Right hindlimb (tissue), 1 donor: ENCODE measurements around the gene TPSB2.

Experiments
- DNase-seq: peaks from one replicate; pipeline ENCODE4 v3.0.0-alpha.2; 2018

The TPSB2 gene

DNA sequence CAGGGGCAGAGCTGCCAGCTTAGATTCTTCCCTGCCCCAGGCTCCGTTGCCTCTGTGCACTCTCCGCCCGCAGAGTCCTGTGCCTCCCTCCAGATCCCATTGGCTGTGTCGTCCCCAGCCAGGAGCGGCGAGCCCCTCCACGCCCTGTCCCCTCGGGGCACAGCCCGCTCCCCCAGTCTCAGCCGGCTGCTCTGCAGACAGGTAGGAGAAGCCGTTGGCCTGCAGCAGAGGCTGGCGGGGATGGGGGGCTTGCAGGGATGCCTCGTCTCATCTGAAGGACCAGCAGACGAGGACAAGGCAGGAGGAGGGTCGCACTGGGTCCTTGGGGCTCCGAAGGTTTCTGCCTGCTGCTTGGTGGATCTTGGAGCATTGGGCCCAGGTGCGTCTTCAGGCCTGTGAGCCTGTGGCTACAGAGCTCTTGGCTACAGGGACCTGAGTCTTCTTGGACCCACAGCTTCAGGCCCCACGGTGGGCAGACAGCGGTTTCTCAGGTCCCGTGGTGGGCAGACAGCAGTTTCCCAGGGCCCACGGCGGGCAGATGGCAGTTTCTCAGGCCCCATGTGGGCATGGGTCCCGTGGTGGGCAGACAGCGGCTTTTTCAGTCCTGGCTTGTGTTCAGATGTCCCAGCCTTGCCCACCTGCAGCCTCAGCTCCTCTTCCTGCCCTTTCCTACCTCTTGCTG, 10.9 kb downstream of the TPSB2 start:
- no peak for DNase-seq

DNA sequence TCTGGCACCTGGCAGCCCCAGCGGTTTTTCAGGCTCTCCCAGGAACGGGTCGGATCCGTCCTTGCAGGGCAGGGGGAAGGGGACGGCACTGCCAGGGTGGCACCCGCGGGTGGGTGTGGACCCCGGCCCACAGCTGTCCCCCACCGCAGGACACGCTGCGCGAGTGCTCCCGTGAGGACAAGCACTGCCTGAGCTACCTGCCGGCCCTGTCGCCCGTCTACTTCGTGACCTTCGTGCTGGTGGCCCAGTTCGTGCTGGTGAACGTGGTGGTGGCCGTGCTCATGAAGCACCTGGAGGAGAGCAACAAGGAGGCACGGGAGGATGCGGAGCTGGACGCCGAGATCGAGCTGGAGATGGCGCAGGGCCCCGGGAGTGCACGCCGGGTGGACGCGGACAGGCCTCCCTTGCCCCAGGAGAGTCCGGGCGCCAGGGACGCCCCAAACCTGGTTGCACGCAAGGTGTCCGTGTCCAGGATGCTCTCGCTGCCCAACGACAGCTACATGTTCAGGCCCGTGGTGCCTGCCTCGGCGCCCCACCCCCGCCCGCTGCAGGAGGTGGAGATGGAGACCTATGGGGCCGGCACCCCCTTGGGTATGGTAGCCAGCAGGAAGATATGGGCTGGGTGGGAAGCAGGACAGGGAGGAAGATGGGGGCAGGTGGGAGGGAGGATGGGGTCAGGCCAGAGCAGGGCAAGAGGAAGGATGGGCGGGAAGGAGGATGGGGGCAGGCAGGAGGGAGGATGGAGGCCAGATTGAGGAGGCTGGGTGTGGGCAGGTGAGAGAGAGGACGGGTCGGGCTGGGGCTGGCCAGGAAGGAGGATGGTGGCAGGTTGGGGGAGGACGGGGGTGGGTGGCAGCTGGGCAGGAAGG, 11.7 kb downstream of the TPSB2 start:
- DNase-seq: no peak

DNA sequence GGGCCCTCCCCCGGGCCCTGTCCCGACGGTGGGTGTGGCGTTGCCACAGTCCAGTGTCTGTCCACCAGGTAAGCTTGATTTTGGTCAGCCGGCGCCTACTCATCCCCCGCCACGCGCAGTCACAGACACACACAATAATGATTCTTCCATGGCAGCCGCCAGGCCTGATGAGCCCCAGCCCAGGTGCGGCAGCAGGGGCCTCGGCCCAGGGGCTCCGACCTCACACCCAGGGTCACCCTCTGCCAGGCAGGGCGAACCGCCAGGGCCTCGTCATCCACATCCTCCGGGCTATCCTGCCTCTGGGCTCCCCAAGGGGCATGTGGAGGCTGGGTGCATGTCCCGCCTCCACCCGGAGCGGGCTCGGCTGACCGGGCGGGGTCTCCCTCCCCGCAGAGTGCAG, 12.5 kb downstream of the TPSB2 start:
- DNase-seq: no peak

DNA sequence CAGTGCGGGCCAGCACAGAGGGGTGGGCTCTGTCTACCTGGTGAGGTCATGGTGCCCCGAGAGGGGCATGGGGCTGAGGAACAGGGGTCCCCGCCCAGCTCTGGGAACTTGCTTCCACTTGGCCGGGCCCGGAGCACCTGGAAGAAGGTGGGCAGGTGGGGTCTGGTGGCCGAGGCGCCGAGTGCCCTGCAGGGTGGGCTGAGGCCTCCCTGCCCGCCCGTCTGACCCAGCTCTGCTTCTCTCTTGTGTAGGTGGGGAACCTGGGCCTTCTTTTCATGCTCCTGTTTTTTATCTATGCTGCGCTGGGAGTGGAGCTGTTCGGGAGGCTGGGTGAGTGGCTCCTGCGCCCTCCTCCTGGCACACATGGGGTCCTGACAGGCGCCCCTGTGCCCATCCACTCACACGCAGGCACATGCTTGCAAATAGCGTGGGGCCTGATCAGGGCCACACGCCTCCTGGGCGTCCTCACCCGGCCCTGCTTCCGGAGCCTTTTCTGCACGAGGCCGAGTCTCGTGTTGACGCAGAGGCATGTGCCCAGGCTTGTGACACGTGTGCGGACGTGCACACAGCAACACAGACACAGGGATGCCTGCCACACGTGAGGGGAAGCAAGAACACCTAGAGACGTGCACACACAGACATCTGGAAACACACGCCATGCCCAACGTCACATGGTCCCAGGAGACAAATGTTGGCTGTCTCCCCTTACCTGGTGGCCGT, 13.1 kb downstream of the TPSB2 start:
- no peak for DNase-seq

GRCh38 chr16:1216296-1216619, 13.7 kb downstream of the TPSB2 start:
- no peak for DNase-seq

GRCh38 chr16:1215574-1216295, 14.2 kb downstream of the TPSB2 start:
- DNase-seq: no peak

DNA sequence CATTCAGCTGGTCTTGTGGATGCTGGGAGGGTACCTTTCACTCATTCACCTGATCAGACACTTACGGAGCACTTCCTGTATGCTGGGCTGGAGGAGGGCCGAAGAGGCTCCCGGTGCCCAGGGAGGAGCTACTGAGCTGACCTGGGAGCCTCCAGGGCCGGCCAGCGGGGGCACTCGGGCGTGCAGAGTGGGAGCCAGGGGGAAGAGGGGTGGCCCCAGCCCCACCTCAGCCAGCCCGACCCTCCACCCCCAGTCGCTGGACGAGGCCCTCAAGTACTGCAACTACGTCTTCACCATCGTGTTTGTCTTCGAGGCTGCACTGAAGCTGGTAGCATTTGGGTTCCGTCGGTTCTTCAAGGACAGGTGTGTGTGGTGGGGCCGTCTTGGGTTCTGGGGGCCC, 15.3 kb downstream of the TPSB2 start:
- DNase-seq: no peak

DNA sequence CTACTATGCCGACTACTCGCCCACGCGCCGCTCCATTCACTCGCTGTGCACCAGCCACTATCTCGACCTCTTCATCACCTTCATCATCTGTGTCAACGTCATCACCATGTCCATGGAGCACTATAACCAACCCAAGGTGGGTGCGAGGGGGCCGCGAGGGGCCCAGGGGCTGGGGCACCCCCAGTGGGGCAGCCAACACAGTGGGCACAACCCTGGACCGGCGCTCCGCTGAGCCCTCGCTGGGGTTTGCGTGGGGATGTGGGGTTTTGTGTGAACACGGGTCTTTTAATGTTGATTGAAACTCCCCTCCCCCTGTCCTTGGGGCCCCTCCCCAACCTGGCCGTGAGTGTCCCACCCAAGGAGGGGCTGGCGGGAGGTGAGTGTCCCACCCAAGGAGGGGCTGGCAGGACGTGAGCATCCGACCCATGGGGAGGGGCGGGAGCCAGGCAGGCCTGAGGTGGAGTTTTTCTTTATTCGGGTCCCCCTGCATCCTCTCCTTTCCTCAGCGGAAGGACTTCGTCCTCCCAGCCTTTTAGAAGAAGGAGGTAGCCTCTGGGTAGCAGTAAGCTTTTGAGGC, 16.1 kb downstream of the TPSB2 start:
- no peak for DNase-seq

DNA sequence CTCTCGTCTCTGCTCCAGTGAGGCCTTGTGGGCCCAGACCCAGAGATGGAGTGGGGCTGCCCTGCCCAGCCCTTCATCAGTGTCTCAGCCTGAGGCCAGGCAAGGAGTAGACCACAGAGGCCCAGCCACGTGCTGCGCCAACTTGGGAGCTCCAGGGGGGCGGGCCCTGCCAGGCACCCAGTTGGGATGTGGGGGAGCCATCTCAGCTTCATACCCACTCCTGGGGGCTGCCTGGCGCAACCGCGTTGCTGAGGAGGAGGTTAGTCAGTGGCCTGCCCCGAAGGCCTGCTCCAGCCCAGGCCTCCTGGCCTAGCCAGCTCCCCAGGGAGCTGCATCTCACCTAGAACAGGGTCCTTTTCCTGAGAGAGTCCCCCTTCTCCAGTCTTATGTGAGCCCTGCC, 16.8 kb downstream of the TPSB2 start:
- DNase-seq: no peak

GRCh38 chr16:1212616-1213194, 17.3 kb downstream of the TPSB2 start:
- no peak for DNase-seq

GRCh38 chr16:1211451-1212268, 18.3 kb downstream of the TPSB2 start:
- no peak for DNase-seq

GRCh38 chr16:1210461-1210860, 19.5 kb downstream of the TPSB2 start:
- no peak for DNase-seq

DNA sequence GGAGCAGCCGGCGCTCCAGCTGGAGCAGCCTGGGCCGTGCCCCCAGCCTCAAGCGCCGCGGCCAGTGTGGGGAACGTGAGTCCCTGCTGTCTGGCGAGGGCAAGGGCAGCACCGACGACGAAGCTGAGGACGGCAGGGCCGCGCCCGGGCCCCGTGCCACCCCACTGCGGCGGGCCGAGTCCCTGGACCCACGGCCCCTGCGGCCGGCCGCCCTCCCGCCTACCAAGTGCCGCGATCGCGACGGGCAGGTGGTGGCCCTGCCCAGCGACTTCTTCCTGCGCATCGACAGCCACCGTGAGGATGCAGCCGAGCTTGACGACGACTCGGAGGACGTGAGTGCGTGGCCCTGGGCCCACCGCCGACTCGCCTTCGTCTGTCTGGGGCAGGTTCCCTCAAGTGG, 20.9 kb downstream of the TPSB2 start:
- DNase-seq: no peak

- DNase-seq: no peak
Observed at GRCh38 chr16:1208239-1208830, 21.6 kb downstream of the TPSB2 start.

DNA sequence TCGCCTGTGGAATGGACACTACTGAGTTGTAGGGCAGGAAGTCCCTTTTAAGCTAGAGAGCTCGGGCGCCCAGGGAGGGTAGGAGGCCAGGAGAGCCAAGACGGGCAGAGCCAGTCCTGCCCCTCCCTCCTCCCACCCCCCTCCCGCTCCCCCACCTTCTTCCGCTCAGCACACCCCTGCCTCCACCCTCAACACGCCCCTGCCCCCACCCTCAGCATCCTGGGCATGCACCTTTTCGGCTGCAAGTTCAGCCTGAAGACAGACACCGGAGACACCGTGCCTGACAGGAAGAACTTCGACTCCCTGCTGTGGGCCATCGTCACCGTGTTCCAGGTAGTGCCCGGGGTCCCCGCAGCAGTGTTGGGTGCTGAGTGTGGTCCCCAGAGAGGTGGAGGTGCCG, 23.2 kb downstream of the TPSB2 start:
- DNase-seq: no peak

DNA sequence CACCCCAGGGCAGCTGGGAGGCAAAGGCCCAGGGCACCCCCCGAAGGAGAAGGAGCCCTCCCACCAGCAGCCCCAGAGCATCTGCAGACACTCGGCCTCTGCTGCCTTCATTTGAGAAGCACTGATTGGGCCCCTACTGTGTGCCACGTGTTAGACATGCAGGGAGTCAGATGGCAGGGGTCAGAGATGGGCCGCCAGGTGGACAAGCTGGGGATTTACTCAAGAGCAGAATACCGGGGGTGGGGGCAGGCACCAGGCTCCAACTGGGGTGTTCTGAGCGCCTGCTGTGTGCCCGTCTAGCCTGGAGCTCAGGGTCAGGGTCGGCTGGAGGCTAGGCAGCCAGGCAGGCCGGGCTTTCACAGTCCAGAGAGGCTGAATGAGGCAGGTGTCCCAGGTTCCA, 23.7 kb downstream of the TPSB2 start:
- DNase-seq: no peak

GRCh38 chr16:1204933-1205332, 25.1 kb downstream of the TPSB2 start:
- no peak for DNase-seq

- no peak for DNase-seq
Observed at GRCh38 chr16:1202274-1202673, 27.7 kb downstream of the TPSB2 start.

- DNase-seq: no peak
Observed at GRCh38 chr16:1201444-1201843, 28.5 kb downstream of the TPSB2 start.

DNA sequence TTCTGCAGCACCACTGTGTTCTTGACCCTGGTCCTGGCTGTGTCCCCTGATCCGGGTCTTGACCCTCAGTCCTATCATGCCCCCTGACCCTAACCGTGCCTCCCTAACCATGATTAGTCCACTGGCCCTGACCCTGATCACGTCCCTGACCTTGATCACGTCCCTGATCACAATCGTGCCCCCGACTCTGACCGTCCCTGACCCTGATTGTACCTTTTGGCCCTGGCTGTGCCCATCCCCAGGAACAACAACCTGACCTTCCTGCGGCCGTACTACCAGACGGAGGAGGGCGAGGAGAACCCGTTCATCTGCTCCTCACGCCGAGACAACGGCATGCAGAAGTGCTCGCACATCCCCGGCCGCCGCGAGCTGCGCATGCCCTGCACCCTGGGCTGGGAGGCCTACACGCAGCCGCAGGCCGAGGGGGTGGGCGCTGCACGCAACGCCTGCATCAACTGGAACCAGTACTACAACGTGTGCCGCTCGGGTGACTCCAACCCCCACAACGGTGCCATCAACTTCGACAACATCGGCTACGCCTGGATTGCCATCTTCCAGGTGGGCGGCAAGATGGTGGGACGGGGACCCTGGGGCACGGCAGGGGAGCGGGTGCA, 29.9 kb downstream of the TPSB2 start:
- no peak for DNase-seq
